22Rv1 (cell line): ENCODE measurements around the gene ATP23.

ENCODE experiments used
- ZFX ChIP-seq: fragments of 450-650 bp; IDR thresholded peaks from 2 replicates; pipeline ENCODE4 v1.6.1; 2017; ENCODE audit warnings: antibody characterized with exemption, borderline replicate concordance
- TF ChIP-seq, protein P1 (sequence below): fragments of 450-650 bp; IDR thresholded peaks from 2 replicates; pipeline ENCODE4 v1.5.1; 2017; ENCODE audit warnings: mild to moderate bottlenecking

DNA sequence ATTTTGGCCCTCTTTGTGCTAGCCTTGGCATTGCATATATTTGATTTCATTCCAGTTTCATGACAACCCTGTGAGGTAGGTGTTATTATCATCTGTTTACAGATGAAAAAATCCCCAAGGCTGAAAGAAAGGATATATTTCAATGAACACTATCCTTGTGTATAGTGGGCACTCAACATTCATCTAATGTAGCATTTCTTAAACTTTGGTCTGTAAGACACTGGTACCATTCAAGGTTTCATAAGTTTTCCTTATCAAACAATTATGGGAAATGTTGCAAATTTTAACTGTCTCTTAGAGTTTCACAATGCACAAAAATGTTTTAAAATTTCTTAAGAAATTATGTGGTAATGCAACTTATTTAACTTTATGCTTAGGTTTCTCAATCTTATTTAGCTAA, 44.3 kb downstream of the ATP23 start:
- TF ChIP-seq, protein P1, sequence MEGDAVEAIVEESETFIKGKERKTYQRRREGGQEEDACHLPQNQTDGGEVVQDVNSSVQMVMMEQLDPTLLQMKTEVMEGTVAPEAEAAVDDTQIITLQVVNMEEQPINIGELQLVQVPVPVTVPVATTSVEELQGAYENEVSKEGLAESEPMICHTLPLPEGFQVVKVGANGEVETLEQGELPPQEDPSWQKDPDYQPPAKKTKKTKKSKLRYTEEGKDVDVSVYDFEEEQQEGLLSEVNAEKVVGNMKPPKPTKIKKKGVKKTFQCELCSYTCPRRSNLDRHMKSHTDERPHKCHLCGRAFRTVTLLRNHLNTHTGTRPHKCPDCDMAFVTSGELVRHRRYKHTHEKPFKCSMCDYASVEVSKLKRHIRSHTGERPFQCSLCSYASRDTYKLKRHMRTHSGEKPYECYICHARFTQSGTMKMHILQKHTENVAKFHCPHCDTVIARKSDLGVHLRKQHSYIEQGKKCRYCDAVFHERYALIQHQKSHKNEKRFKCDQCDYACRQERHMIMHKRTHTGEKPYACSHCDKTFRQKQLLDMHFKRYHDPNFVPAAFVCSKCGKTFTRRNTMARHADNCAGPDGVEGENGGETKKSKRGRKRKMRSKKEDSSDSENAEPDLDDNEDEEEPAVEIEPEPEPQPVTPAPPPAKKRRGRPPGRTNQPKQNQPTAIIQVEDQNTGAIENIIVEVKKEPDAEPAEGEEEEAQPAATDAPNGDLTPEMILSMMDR: no peak
- no peak for TF ChIP-seq ZFX
